ENCODE results near the gene DNAJC5.
"Not testable (repeated sequence)": the region's sequence is repeated elsewhere in the genome, so short reads cannot be mapped to it uniquely, and the experiment has no call there.

Gene DNAJC5

GRCh38 chr20:63868264-63868663, 26.7 kb upstream of the DNAJC5 start:
- H3K4me3 ChIP-seq (ENCODE audit: low read depth, low read length) = no peak overlapping the region
- TF ChIP-seq CTCF (IDR thresholded peaks at IDR 0.05; ENCODE audit: control insufficient read depth, extremely low read depth, insufficient read depth) = no peak
- DNase-seq (ENCODE audit: low read depth) = no peak

- no peak overlapping the region for H3K4me3 ChIP-seq (ENCODE audit: low read depth, low read length)
- no peak for DNase-seq (ENCODE audit: low read depth)
- no peak for TF ChIP-seq CTCF (IDR thresholded peaks at IDR 0.05; ENCODE audit: control insufficient read depth, extremely low read depth, insufficient read depth)
Measured at GRCh38 chr20:63873477-63873971, 21.4 kb upstream of the DNAJC5 start.

- DNase-seq (ENCODE audit: low read depth); H3K4me3 ChIP-seq (ENCODE audit: low read depth, low read length): not testable (repeated sequence)
Measured at GRCh38 chr20:63874241-63874640, 20.7 kb upstream of the DNAJC5 start.

GRCh38 chr20:63876489-63877036, 18.4 kb upstream of the DNAJC5 start:
- no peak for DNase-seq (ENCODE audit: low read depth)
- no peak for TF ChIP-seq CTCF (IDR thresholded peaks at IDR 0.05; ENCODE audit: control insufficient read depth, extremely low read depth, insufficient read depth)
- H3K4me3 ChIP-seq (ENCODE audit: low read depth, low read length) = no peak overlapping the region

- DNase-seq (ENCODE audit: low read depth) = no peak
Measured at GRCh38 chr20:63877755-63878470, 17.0 kb upstream of the DNAJC5 start.

GRCh38 chr20:63878899-63879663, 15.8 kb upstream of the DNAJC5 start:
- H3K4me3 ChIP-seq (ENCODE audit: low read depth, low read length) = no peak overlapping the region
- no peak for DNase-seq (ENCODE audit: low read depth)
- TF ChIP-seq CTCF (IDR thresholded peaks at IDR 0.05; ENCODE audit: control insufficient read depth, extremely low read depth, insufficient read depth) = no peak

More at GRCh38 chr20:63877755-63878470, 17.0 kb upstream of the DNAJC5 start:
- H3K4me3 ChIP-seq (ENCODE audit: low read depth, low read length) = no peak overlapping the region
- TF ChIP-seq CTCF (IDR thresholded peaks at IDR 0.05; ENCODE audit: control insufficient read depth, extremely low read depth, insufficient read depth) = no peak

- not testable (repeated sequence) for H3K4me3 ChIP-seq (ENCODE audit: low read depth, low read length); DNase-seq (ENCODE audit: low read depth)
Measured at GRCh38 chr20:63880901-63881300, 14.0 kb upstream of the DNAJC5 start.
